Activated naive CD8-positive, alpha-beta T cell treated with anti-CD3 and anti-CD28 coated beads, Interleukin-2, amount 10 ng/mL, durations not matched to agents 7 days and 5 days (primary cell): ENCODE results near the gene SPRYD3. TPM values are rescaled to one million over a fixed set of nuclear protein-coding genes. Genes with fewer than 3 reads are reported as not detected.
"Not testable (repeated sequence)": the region's sequence is repeated elsewhere in the genome, so short reads cannot be mapped to it uniquely, and the experiment has no call there.

ENCODE experiments used
- ATAC-seq: fragments of 150-1000 bp; cut with Tn5 transposase; one replicate; pipeline ENCODE4 v1.10.0; 2021; ENCODE audit warnings: low read depth, moderate library complexity
- POLR2A ChIA-PET: fragments of 350-600 bp; sonication (Branson Sonifier 250); formaldehyde crosslinking; loops from one replicate; lab custom pipeline; 2021; ENCODE audit warnings: antibody characterized with exemption; lab: Charles Lee
- DNase-seq: peaks from one replicate; pipeline ENCODE4 v3.0.0; 2021
- H3K27ac Mint-ChIP-seq: one replicate; pipeline ENCODE4 v1.8.0; 2022; ENCODE audit warnings: mild to moderate bottlenecking, mixed read lengths
- H3K27me3 Mint-ChIP-seq: one replicate; pipeline ENCODE4 v1.8.0; 2022; ENCODE audit warnings: mild to moderate bottlenecking, moderate library complexity, mixed read lengths
- H3K36me3 Mint-ChIP-seq: one replicate; pipeline ENCODE4 v1.8.0; 2021; ENCODE audit warnings: mild to moderate bottlenecking, mixed read lengths
- H3K4me1 Mint-ChIP-seq: one replicate; pipeline ENCODE4 v1.8.0; 2021; ENCODE audit warnings: mixed read lengths
- H3K4me3 Mint-ChIP-seq: one replicate; pipeline ENCODE4 v1.8.0; 2022; ENCODE audit warnings: mild to moderate bottlenecking, moderate library complexity, mixed read lengths
- H3K9me3 Mint-ChIP-seq: one replicate; pipeline ENCODE4 v1.8.0; 2021; ENCODE audit warnings: mixed read lengths
- total RNA-seq, 2 experiments: library from RNA; stranded (reverse); gene quantifications; one replicate each; pipeline ENCODE4 v1.2.3, GENCODE V29; 2021

Gene SPRYD3
- total RNA-seq, 2 experiments from 2014 or later, result 34.4 to 37.8 TPM

- ATAC-seq, result no peak
Measured at GRCh38 chr12:53098354-53098981, 19.3 kb upstream of the SPRYD3 start.

DNA sequence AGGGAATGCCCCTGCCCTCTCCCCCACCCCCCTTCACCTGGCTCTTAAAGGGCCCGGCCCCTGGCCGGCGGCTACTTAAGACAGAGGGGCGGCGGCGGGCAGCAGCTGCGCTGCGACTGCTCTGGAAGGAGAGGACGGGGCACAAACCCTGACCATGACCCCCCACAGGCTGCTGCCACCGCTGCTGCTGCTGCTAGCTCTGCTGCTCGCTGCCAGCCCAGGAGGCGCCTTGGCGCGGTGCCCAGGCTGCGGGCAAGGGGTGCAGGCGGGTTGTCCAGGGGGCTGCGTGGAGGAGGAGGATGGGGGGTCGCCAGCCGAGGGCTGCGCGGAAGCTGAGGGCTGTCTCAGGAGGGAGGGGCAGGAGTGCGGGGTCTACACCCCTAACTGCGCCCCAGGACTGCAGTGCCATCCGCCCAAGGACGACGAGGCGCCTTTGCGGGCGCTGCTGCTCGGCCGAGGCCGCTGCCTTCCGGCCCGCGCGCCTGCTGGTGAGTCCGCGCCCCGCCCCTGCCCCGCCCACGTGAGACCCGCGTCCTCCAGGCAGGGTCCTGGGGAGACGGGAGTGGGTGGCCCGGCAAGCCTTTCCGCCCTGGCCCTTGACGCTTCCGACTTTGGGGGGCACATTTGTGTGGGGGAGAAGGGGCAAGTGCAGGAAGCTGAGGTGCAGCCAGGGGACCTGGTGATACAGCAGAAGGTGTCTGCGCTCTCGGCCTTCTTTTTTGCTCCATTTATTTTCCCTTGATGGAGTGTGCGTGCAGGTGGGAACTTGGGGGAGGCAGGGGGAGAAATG, 18.6 kb upstream of the SPRYD3 start, which contains the start of gene IGFBP6:
IGFBP6 (plus strand) TSS at position 104 of the 790 bp plus-strand sequence; CDS start at position 155, 51 bp downstream.
- ATAC-seq (peak; percentile 62), DNase-seq (peak; percentile 78)
- peaks cover 58% of the 10 kb centered on the region for H3K4me1 Mint-ChIP-seq
- H3K27ac Mint-ChIP-seq, result peak within 1 kb of the TSS; percentile 92
- POLR2A ChIA-PET, result interaction anchor here (3.2 to 3.4 kb wide), 2 partner anchors 18 to 31 kb away, joined by 25 to 28 read pairs; partner anchors contain the start of gene SPRYD3
- H3K4me3 Mint-ChIP-seq, result peak within 1 kb of the TSS; percentile 80
- no peaks in the 10 kb centered on the region for H3K36me3 Mint-ChIP-seq
- H3K9me3 Mint-ChIP-seq, result no peaks in the 10 kb centered on the region
- H3K27me3 Mint-ChIP-seq, result peaks cover 2% of the 10 kb centered on the region

More at GRCh38 chr12:53098354-53098981, 19.3 kb upstream of the SPRYD3 start:
- no peaks in the 10 kb centered on the region for H3K9me3 Mint-ChIP-seq
- peak overlapping the region; percentile 92 for H3K27ac Mint-ChIP-seq
- POLR2A ChIA-PET, result interaction anchor here (0.5 to 3.4 kb wide), 7 partner anchors 19 to 202 kb away, joined by 3 to 28 read pairs (median 5); partner anchors contain the start of genes EIF4B and SPRYD3
- peaks cover 63% of the 10 kb centered on the region for H3K4me1 Mint-ChIP-seq
- peak; percentile 30 for DNase-seq
- H3K4me3 Mint-ChIP-seq, result peak overlapping the region; percentile 80
- H3K36me3 Mint-ChIP-seq, result no peaks in the 10 kb centered on the region
- H3K27me3 Mint-ChIP-seq, result peaks cover 2% of the 10 kb centered on the region

- Mint-ChIP-seq H3K4me1 (peaks cover 54% of the 10 kb centered on the region), H3K27me3 (peaks cover 2% of the 10 kb centered on the region), H3K4me3 (peak overlapping the region; percentile 80), H3K9me3 (no peaks in the 10 kb centered on the region), H3K27ac (peak overlapping the region; percentile 86), H3K36me3 (no peaks in the 10 kb centered on the region)
- ATAC-seq (no peak), DNase-seq (peak; percentile 25)
- POLR2A ChIA-PET, result interaction anchor here (3.2 to 3.4 kb wide), 2 partner anchors 18 to 31 kb away, joined by 25 to 28 read pairs; partner anchors contain the start of gene SPRYD3
Measured at GRCh38 chr12:53097207-53097563, 18.0 kb upstream of the SPRYD3 start.

- DNase-seq, result peak; percentile 16
- H3K27ac Mint-ChIP-seq, result peak overlapping the region; percentile 86
- H3K27me3 Mint-ChIP-seq, result peaks cover 2% of the 10 kb centered on the region
- POLR2A ChIA-PET, result interaction anchor here (3.2 kb wide), 1 partner anchor 17 kb away, joined by 28 read pairs; the partner anchor contains the start of gene SPRYD3
- H3K9me3 Mint-ChIP-seq, result no peaks in the 10 kb centered on the region
- peaks cover 50% of the 10 kb centered on the region for H3K4me1 Mint-ChIP-seq
- no peaks in the 10 kb centered on the region for H3K36me3 Mint-ChIP-seq
- ATAC-seq, result no peak
- peak overlapping the region; percentile 80 for H3K4me3 Mint-ChIP-seq
Measured at GRCh38 chr12:53096759-53097158, 17.6 kb upstream of the SPRYD3 start.

GRCh38 chr12:53096089-53096741, 17.0 kb upstream of the SPRYD3 start:
- Mint-ChIP-seq H3K36me3 (no peaks in the 10 kb centered on the region), H3K4me3 (peak overlapping the region; percentile 41), H3K27me3 (peaks cover 5% of the 10 kb centered on the region), H3K27ac (peak overlapping the region; percentile 41), H3K9me3 (no peaks in the 10 kb centered on the region), H3K4me1 (peaks cover 47% of the 10 kb centered on the region)
- peak; percentile 29 for DNase-seq
- no peak for ATAC-seq
- POLR2A ChIA-PET, result interaction anchor here (1.7 kb wide), 1 partner anchor 30 kb away, joined by 3 read pairs; no protein-coding TSS in a partner anchor

- DNase-seq, H3K4me3 Mint-ChIP-seq, H3K27me3 Mint-ChIP-seq, H3K9me3 Mint-ChIP-seq, H3K27ac Mint-ChIP-seq, H3K36me3 Mint-ChIP-seq, ATAC-seq: not testable (repeated sequence)
- peaks cover 42% of the 10 kb centered on the region for H3K4me1 Mint-ChIP-seq
- POLR2A ChIA-PET, result interaction anchor here (1.7 kb wide), 1 partner anchor 30 kb away, joined by 3 read pairs; no protein-coding TSS in a partner anchor
Measured at GRCh38 chr12:53095596-53095895, 16.4 kb upstream of the SPRYD3 start.

DNA sequence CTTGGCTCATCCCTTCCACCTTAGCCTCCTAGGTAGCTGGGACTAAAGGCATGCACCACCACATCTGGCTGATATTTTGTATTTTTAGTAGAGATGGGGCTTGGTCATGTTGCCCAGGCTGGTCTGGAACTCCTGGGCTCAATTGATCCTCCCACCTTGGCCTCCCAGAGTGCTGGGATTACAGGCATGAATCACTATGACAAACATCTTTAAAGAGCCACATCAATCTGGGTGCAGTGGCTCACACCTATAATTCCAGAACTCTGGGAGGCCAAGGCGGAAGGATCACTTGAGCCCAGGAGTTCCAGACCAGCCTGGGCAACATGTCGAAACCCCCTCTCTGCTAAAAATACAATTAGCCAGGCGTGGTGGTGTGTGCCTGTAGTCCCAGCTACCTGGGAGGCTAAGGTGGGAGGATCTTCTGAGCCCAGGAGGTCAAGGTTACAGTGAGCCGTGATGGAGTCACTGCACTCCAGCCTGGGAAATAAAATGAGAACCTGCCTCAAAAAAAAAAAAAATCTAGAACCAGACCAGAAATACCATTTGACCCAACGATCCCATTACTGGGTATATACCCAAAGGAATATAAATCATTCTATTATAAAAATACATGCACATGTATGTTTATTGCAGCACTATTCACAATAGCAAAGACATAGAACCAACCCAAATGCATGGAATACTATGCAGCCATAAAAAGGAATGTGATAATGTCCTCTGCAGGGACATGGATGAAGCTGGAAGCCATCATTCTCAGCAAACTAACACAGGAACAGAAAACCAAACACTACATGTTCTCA, 15.8 kb upstream of the SPRYD3 start:
- not testable (repeated sequence) for H3K27ac Mint-ChIP-seq, ATAC-seq, H3K36me3 Mint-ChIP-seq, H3K4me3 Mint-ChIP-seq, H3K9me3 Mint-ChIP-seq
- H3K27me3 Mint-ChIP-seq, result peaks cover 12% of the 10 kb centered on the region
- POLR2A ChIA-PET, result interaction anchor here (0.6 to 1.8 kb wide), 3 partner anchors 16 to 228 kb away, joined by 3 to 7 read pairs (median 3); partner anchors contain the start of gene SPRYD3
- DNase-seq, result peak; percentile 15
- H3K4me1 Mint-ChIP-seq, result peaks cover 39% of the 10 kb centered on the region

DNA sequence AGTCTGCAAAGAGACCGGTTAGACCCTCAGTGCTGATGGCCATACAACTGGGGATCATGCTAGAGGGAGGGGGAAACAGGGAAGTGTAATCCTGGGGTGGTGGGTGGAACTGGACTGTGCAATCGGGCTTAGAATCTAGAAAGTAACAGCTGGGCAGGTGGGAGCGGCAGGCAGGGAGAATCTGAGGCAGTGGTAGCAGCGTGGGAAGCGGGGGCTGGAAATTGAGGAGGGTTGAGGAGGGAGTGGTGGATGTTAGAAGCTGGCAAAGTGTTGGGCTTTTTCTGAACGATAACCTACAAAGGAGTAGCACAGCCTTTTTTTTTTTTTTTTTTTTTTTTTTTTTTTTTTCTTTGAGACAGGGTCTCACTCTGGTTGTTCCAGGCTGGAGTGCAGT, 15.2 kb upstream of the SPRYD3 start:
- Mint-ChIP-seq H3K27ac (no peak overlapping the region), H3K27me3 (peaks cover 12% of the 10 kb centered on the region), H3K36me3 (no peaks in the 10 kb centered on the region), H3K9me3 (no peaks in the 10 kb centered on the region), H3K4me3 (no peak overlapping the region), H3K4me1 (peaks cover 38% of the 10 kb centered on the region)
- POLR2A ChIA-PET, result interaction anchor here (0.6 to 1.8 kb wide), 3 partner anchors 15 to 229 kb away, joined by 3 to 7 read pairs (median 3); partner anchors contain the start of gene SPRYD3
- DNase-seq (peak; percentile 14), ATAC-seq (no peak)

GRCh38 chr12:53093777-53094393, 14.7 kb upstream of the SPRYD3 start:
- no peak for DNase-seq
- Mint-ChIP-seq H3K27ac (peak overlapping the region; percentile 30), H3K4me1 (peaks cover 33% of the 10 kb centered on the region), H3K4me3 (no peak overlapping the region), H3K36me3 (no peaks in the 10 kb centered on the region), H3K27me3 (peaks cover 12% of the 10 kb centered on the region), H3K9me3 (no peaks in the 10 kb centered on the region)
- peak; percentile 25 for ATAC-seq
- POLR2A ChIA-PET, result interaction anchor here (0.6 to 1.8 kb wide), 2 partner anchors 11 to 15 kb away, joined by 4 to 7 read pairs; partner anchors contain the start of gene SPRYD3

GRCh38 chr12:53091756-53092155, 12.6 kb upstream of the SPRYD3 start:
- no peak for ATAC-seq
- POLR2A ChIA-PET, result no interaction called here
- no peak overlapping the region for H3K27ac Mint-ChIP-seq

DNA sequence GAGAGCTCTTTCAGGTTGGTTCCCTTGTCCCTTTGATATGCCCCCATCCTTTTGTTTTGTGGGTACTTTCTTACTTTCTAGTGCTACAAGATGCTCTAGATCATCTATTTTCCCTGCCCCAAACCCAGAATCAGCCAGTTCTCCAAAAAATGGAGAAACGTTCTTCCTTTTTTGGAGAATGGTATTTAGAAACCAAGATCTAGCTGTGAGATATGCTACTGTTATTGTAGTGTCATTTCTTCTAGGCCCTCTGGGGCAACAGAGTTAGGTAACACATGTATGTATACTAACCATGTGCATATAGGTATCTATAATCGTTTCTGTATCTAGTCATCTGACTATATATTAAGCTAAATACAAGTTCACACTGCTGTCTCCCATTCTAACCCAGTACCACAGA, 11.4 kb upstream of the SPRYD3 start:
- Mint-ChIP-seq H3K36me3 (no peaks in the 10 kb centered on the region), H3K4me3 (no peak overlapping the region), H3K4me1 (peaks cover 12% of the 10 kb centered on the region), H3K9me3 (no peaks in the 10 kb centered on the region), H3K27ac (no peak overlapping the region), H3K27me3 (peaks cover 22% of the 10 kb centered on the region)
- POLR2A ChIA-PET, result interaction anchor here (1.3 kb wide), 1 partner anchor 12 kb away, joined by 7 read pairs; the partner anchor contains the start of gene SPRYD3
- DNase-seq (no peak), ATAC-seq (no peak)

More at GRCh38 chr12:53091756-53092155, 12.6 kb upstream of the SPRYD3 start:
- Mint-ChIP-seq H3K9me3 (no peaks in the 10 kb centered on the region), H3K4me3 (no peak overlapping the region), H3K27me3 (peaks cover 18% of the 10 kb centered on the region), H3K36me3 (no peaks in the 10 kb centered on the region), H3K4me1 (peaks cover 19% of the 10 kb centered on the region)
- no peak for DNase-seq

DNA sequence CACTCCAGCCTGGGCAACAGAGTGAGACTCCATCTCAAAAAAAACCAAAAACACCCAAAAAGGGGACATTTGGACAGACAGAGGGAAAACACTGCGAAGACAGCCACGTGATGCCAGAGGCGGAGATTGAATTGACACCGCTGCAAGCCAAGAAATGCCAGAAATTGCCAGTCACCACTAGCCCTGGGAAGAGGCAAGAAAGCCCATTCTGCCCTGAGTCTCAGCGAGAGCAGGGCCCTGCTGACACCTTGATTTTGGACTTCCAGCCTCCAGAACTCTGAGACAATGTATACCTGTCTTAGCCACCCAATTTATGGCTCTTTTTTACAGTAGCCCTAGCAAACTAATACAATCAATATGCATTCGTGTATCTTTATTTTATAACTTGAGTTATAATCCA, 10.9 kb upstream of the SPRYD3 start:
- Mint-ChIP-seq H3K4me1 (peaks cover 12% of the 10 kb centered on the region), H3K4me3 (no peak overlapping the region), H3K36me3 (no peaks in the 10 kb centered on the region), H3K27me3 (peaks cover 24% of the 10 kb centered on the region), H3K9me3 (no peaks in the 10 kb centered on the region), H3K27ac (no peak overlapping the region)
- no peak for DNase-seq
- POLR2A ChIA-PET, result interaction anchor here (1.3 kb wide), 1 partner anchor 11 kb away, joined by 7 read pairs; the partner anchor contains the start of gene SPRYD3
- no peak for ATAC-seq
